Activated naive CD8-positive, alpha-beta T cell treated with anti-CD3 and anti-CD28 coated beads for 36 hours (primary cell): ENCODE measurements around the gene SBNO2. TPM values are rescaled to one million over a fixed set of nuclear protein-coding genes. Genes with fewer than 3 reads are reported as not detected.

Experiments used
- DNase-seq: peaks from one replicate; pipeline ENCODE4 v3.0.0; 2021
- H3K27ac Mint-ChIP-seq: one replicate; pipeline ENCODE4 v1.8.0; 2022; ENCODE audit warnings: mild to moderate bottlenecking, moderate library complexity, mixed read lengths
- H3K27me3 Mint-ChIP-seq: one replicate; pipeline ENCODE4 v1.8.0; 2022; ENCODE audit warnings: mild to moderate bottlenecking, mixed read lengths
- H3K36me3 Mint-ChIP-seq: one replicate; pipeline ENCODE4 v1.8.0; 2021; ENCODE audit warnings: mild to moderate bottlenecking, mixed read lengths
- H3K4me1 Mint-ChIP-seq: one replicate; pipeline ENCODE4 v1.8.0; 2021; ENCODE audit warnings: mixed read lengths
- H3K4me3 Mint-ChIP-seq: one replicate; pipeline ENCODE4 v1.8.0; 2022; ENCODE audit warnings: mild to moderate bottlenecking, moderate library complexity, mixed read lengths
- H3K9me3 Mint-ChIP-seq: one replicate; pipeline ENCODE4 v1.8.0; 2022; ENCODE audit warnings: mixed read lengths
- total RNA-seq, 2 experiments: library from RNA; stranded (reverse); gene quantifications; one replicate each; pipeline ENCODE4 v1.2.3, GENCODE V29; 2021

The SBNO2 gene
- total RNA-seq, 2 experiments from 2014 or later = 50.5 to 51.6 TPM

GRCh38 chr19:1182068-1182467 is 8.0 kb upstream of the SBNO2 start:
- no peak overlapping the region for H3K4me3 Mint-ChIP-seq
- no peaks in the 10 kb centered on the region for H3K9me3 Mint-ChIP-seq
- H3K4me1 Mint-ChIP-seq = peaks cover 5% of the 10 kb centered on the region
- no peak for DNase-seq
- H3K36me3 Mint-ChIP-seq = no peaks in the 10 kb centered on the region
- H3K27me3 Mint-ChIP-seq = peaks cover 4% of the 10 kb centered on the region
- no peak overlapping the region for H3K27ac Mint-ChIP-seq

GRCh38 chr19:1181606-1182005 is 7.5 kb upstream of the SBNO2 start:
- Mint-ChIP-seq H3K27me3 (peaks cover 4% of the 10 kb centered on the region), H3K9me3 (no peaks in the 10 kb centered on the region), H3K27ac (no peak overlapping the region), H3K4me1 (peaks cover 5% of the 10 kb centered on the region), H3K36me3 (no peaks in the 10 kb centered on the region), H3K4me3 (no peak overlapping the region)
- no peak for DNase-seq

GRCh38 chr19:1177322-1178114 is 3.5 kb upstream of the SBNO2 start:
- no peak overlapping the region for H3K27ac Mint-ChIP-seq
- no peak for DNase-seq
- peaks cover 4% of the 10 kb centered on the region for H3K27me3 Mint-ChIP-seq
- H3K4me3 Mint-ChIP-seq = no peak overlapping the region
- H3K36me3 Mint-ChIP-seq = peaks cover 4% of the 10 kb centered on the region
- H3K9me3 Mint-ChIP-seq = no peaks in the 10 kb centered on the region
- H3K4me1 Mint-ChIP-seq = peaks cover 15% of the 10 kb centered on the region

- no peaks in the 10 kb centered on the region for H3K27me3 Mint-ChIP-seq
- peaks cover 6% of the 10 kb centered on the region for H3K36me3 Mint-ChIP-seq
- H3K9me3 Mint-ChIP-seq = no peaks in the 10 kb centered on the region
- H3K4me1 Mint-ChIP-seq = peaks cover 26% of the 10 kb centered on the region
- peak overlapping the region; percentile 94 for H3K4me3 Mint-ChIP-seq
- H3K27ac Mint-ChIP-seq = peak overlapping the region; percentile 92
- DNase-seq = peak; percentile 18
These were observed 766 bp downstream of the SBNO2 start for GRCh38 chr19:1173159-1173844.

GRCh38 chr19:1172353-1173158 is 1.5 kb downstream of the SBNO2 start:
- Mint-ChIP-seq H3K4me1 (peaks cover 26% of the 10 kb centered on the region), H3K27me3 (no peaks in the 10 kb centered on the region), H3K36me3 (peaks cover 6% of the 10 kb centered on the region), H3K9me3 (no peaks in the 10 kb centered on the region), H3K27ac (peak overlapping the region; percentile 92), H3K4me3 (peak overlapping the region; percentile 94)
- no peak for DNase-seq

GRCh38 chr19:1171755-1172352 is 2.2 kb downstream of the SBNO2 start:
- H3K27ac Mint-ChIP-seq = peak overlapping the region; percentile 67
- H3K4me1 Mint-ChIP-seq = peaks cover 26% of the 10 kb centered on the region
- H3K36me3 Mint-ChIP-seq = peaks cover 6% of the 10 kb centered on the region
- no peaks in the 10 kb centered on the region for H3K9me3 Mint-ChIP-seq
- H3K4me3 Mint-ChIP-seq = peak overlapping the region; percentile 94
- DNase-seq = no peak
- H3K27me3 Mint-ChIP-seq = no peaks in the 10 kb centered on the region

GRCh38 chr19:1170938-1171754 is 2.9 kb downstream of the SBNO2 start:
- H3K9me3 Mint-ChIP-seq = no peaks in the 10 kb centered on the region
- no peak for DNase-seq
- H3K4me3 Mint-ChIP-seq = no peak overlapping the region
- H3K27ac Mint-ChIP-seq = no peak overlapping the region
- H3K36me3 Mint-ChIP-seq = peaks cover 6% of the 10 kb centered on the region
- H3K4me1 Mint-ChIP-seq = peaks cover 26% of the 10 kb centered on the region
- no peaks in the 10 kb centered on the region for H3K27me3 Mint-ChIP-seq

GRCh38 chr19:1169921-1170885 is 3.9 kb downstream of the SBNO2 start:
- H3K27me3 Mint-ChIP-seq = no peaks in the 10 kb centered on the region
- DNase-seq = no peak
- peaks cover 6% of the 10 kb centered on the region for H3K36me3 Mint-ChIP-seq
- H3K4me1 Mint-ChIP-seq = peaks cover 25% of the 10 kb centered on the region
- no peak overlapping the region for H3K4me3 Mint-ChIP-seq
- no peaks in the 10 kb centered on the region for H3K9me3 Mint-ChIP-seq
- H3K27ac Mint-ChIP-seq = peak overlapping the region; percentile 45

GRCh38 chr19:1169411-1169791 is 4.7 kb downstream of the SBNO2 start:
- H3K27me3 Mint-ChIP-seq = no peaks in the 10 kb centered on the region
- DNase-seq = no peak
- peak overlapping the region; percentile 45 for H3K27ac Mint-ChIP-seq
- no peaks in the 10 kb centered on the region for H3K9me3 Mint-ChIP-seq
- H3K4me1 Mint-ChIP-seq = peaks cover 19% of the 10 kb centered on the region
- peaks cover 6% of the 10 kb centered on the region for H3K36me3 Mint-ChIP-seq
- no peak overlapping the region for H3K4me3 Mint-ChIP-seq

GRCh38 chr19:1168572-1169410 is 5.3 kb downstream of the SBNO2 start:
- Mint-ChIP-seq H3K4me1 (peaks cover 17% of the 10 kb centered on the region), H3K27me3 (no peaks in the 10 kb centered on the region), H3K27ac (no peak overlapping the region), H3K36me3 (peaks cover 6% of the 10 kb centered on the region), H3K9me3 (no peaks in the 10 kb centered on the region), H3K4me3 (no peak overlapping the region)
- DNase-seq = no peak

- DNase-seq = no peak
- Mint-ChIP-seq H3K27ac (no peak overlapping the region), H3K4me1 (peaks cover 17% of the 10 kb centered on the region), H3K36me3 (peaks cover 2% of the 10 kb centered on the region), H3K27me3 (no peaks in the 10 kb centered on the region), H3K9me3 (no peaks in the 10 kb centered on the region), H3K4me3 (no peak overlapping the region)
These were observed 6.1 kb downstream of the SBNO2 start for GRCh38 chr19:1167687-1168571.
